Forelimb muscle (tissue), 1 donor: Measurements from ENCODE around the gene PHOX2A. TPM values are rescaled to one million over a fixed set of nuclear protein-coding genes. Genes with fewer than 3 reads are reported as not detected.
"Not testable (repeated sequence)": the region's sequence is repeated elsewhere in the genome, so short reads cannot be mapped to it uniquely, and the experiment has no call there.

Experiments
- DNase-seq: peaks from one replicate; pipeline ENCODE4 v3.0.0-alpha.2; 2013; ENCODE audit warnings: low read depth
- polyA plus RNA-seq: library from polyadenylated mRNA; unstranded; fragments of 120-200 nt; gene quantifications from one replicate; pipeline ENCODE4 v1.2.1, GENCODE V29; 2013; ENCODE audit not compliant: insufficient read length

The PHOX2A gene
- polyA plus RNA-seq: not detected

DNA sequence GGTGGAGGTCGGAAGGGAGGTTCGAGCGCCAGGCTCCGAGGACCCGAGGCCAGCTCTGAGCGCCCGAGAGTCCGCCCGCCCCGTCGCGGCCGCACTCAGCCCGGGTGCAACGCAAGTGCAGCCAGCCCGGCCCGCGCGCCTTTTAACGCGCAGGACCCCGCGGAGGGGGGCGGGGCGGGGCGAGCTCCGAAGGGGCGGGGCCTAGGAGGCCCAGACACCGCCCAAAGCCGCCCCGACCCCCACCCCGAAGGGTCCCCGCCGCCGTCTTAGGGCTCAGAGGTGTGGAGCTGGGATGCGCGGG is at the start of gene PHOX2A:
Gene PHOX2A, minus strand, starts transcription at position 117 of the 301 bp plus-strand sequence. CDS start 172 bp downstream, outside the sequence.
- DNase-seq: no peak

- no peak for DNase-seq
These were observed 49.4 kb upstream of the PHOX2A start for GRCh38 chr11:72293391-72293790.

GRCh38 chr11:72292106-72292785 is 48.3 kb upstream of the PHOX2A start:
- no peak for DNase-seq

GRCh38 chr11:72290741-72291140 is 46.8 kb upstream of the PHOX2A start:
- not testable (repeated sequence) for DNase-seq

DNA sequence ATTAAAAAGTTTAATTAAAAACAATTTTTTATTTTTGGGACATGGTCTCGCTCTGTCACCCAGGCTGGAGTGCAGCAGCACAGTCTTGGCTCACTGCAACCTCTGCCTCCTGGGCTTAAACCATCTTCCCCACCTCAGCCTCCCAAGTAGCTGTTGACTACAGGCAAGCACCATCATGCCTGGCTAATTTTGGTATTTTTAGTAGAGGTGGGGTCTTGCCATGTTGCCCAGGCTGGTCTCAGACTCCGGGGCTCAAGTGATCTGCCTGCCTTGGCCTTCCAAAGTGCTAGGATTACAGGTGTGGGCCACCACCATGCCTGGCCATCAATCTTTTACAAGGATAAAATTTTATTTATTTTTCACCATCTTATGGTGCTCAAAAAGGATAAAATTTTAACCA is 43.3 kb upstream of the PHOX2A start:
- no peak for DNase-seq

GRCh38 chr11:72283947-72284346 is 40.0 kb upstream of the PHOX2A start:
- DNase-seq: no peak

DNA sequence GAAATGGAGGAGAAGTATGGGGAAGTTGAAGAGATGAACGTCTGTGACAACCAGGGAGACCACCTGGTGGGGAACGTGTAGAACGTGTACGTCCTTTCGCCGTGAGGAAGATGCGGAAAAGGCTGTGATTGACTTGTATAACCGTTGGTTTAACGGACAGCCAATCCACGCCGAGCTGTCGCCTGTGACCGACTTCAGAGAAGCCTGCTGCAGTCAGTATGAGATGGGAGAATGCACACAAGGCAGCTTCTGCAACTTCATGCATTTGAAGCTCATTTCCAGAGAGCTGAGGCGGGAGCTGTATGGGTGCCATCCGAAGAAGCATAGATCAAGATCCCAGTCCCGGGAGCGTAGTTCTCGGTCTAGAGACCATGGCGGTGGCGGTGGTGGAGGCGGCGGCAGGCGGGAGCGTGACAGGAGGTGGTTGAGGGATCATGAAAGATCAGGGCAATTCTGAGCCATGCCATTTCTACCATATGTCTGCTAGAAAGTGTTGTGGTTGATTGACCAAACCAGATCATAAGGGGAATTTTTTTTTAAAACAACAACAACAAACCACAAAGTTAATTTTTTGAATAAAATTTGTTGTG is 36.8 kb upstream of the PHOX2A start:
- DNase-seq: no peak

DNA sequence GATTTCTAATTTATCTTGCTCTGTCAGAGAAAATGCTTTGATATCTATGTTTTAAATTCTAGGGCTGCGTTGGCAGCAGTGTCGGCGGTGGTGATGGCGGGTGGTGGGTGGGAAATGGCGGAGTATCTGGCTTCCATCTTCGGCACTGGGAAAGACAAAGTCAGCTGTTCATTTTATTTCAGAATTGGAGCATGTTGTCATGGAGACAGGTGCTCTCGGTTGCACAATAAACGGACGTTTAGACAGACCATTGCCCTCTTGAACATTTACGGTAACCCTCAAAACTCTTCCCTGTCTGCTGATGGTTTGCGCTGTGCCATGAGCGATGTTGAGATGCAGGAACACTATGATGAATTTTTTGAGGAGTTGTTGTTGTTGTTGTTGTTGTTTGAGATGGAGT is 36.1 kb upstream of the PHOX2A start:
- DNase-seq: no peak

GRCh38 chr11:72278905-72279304 is 34.9 kb upstream of the PHOX2A start:
- DNase-seq: no peak

- DNase-seq: no peak
These were observed 30.5 kb upstream of the PHOX2A start for GRCh38 chr11:72274435-72274834.

DNA sequence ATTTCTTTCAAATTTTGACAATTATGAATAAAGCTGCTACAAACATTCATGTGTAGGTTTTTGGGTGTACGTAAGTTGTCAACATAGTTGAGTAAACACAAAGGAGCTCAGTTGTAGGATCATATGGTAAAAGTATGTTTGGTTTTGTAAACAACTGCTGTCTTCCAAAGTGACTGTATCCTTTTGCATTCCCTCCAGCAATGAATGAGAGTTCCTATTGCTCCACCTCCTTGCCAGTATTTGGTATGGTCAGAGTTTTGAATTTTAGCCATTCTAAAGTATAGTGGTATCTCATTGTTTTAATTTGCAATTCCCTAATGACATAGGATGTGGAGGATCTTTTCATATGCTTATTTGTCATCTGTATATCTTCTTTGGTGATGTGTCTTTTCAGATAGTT is 28.0 kb upstream of the PHOX2A start:
- DNase-seq: no peak

DNA sequence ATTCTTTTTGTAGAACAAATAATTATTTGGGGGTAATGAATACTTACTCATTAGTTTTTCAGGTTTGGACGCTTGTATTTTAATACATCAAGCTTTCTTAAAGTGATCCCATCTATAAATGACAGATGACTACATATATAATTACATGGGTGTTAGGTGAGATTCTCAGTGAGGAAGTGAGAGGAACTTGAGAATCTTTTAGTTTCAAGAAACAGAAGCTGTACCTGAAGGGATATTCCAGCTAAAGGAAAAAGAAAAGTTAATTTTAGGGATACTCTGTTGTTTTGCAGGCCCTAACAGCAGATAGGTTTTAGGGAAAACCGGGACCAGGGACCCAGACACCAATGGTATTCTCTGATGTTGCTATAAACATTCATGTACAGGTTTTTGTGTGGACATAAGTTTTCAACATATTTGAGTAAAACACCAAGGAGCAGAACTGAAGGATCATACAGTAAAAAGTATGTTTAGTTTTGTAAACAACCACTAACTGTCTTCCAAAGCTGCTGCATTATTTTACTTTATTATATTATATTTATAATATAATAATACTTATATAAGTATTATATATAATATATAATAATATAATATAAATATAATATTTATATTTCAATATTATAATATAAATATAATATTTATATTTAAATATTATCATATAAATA is 24.1 kb upstream of the PHOX2A start:
- no peak for DNase-seq

- DNase-seq: not testable (repeated sequence)
These were observed 23.0 kb upstream of the PHOX2A start for GRCh38 chr11:72266960-72267359.

DNA sequence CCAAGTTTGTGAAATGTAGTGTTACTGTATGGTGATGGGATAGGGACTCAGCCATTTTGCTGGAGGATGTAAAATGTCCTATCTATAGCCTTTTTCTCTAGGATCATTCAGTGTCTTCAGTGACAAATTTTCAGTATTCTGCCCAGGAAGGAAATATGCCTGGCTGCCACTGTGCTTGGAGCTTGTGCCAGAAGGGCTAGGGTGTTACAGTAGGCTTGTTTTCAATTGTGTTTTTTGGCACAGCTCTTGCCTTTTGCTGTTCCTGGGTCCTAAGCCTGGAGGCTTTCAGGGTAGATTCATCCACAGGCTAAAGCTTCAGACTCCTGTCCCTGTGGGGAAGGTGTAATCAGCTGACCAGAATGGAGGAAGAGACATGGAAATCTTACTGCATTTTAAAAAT is 22.0 kb upstream of the PHOX2A start:
- DNase-seq: no peak

DNA sequence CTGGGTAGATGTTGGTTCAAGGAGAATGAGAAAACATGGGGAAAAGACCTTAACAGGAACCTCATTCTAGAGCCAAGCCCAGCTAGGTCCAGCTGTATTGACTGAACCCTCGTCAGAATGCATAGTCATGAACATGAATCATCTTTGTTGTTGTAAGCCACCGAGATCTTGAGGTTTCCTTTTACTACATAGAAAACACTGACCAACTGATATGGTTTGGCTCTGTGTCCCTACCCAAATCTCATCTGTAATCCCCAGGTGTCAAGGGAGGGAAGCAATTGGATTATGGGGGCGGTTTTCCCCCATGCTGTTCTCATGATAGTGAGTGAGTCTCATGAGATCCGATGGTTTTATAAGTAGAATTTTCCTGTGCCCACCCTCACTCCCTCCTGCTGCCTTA is 19.4 kb upstream of the PHOX2A start:
- DNase-seq: no peak

DNA sequence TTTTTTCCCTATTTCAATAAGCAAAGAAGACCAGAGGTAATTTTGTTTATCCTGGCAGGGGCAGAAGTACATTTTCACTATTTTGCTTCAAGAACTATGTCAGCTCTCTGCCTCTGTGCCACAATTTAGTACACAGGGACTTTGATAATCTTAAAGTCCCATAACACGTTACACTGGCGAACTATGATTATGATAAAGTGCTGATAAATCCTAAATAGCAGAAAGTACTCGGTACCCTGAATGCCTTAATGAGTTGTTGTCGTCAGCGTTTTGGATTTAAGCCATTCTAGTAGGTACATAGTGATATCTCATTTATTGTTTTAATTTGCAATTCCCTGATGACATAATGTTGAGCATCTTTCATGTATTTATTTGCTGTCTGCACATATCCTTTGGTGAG is 16.6 kb upstream of the PHOX2A start:
- no peak for DNase-seq

DNA sequence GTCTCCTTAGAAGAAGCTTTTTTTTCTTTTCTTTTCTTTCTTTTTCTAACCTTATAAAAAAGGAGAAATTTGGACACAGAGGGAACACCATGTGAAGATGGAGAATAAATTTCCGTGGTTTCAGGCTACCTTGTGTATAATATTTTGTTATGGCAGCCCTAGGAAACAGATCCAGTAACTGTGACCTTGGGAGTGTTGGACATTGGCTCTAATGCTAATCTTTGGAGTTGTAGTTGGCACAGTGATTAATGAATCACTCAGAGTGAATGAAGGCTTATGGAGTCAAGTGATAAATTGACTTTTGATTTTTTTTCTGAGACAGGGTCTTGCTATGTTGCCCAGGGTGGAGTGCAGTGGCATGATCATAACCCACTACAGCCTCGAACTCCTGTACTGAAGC is 15.5 kb upstream of the PHOX2A start:
- DNase-seq: no peak

- no peak for DNase-seq
These were observed 13.6 kb upstream of the PHOX2A start for GRCh38 chr11:72257570-72257969.

DNA sequence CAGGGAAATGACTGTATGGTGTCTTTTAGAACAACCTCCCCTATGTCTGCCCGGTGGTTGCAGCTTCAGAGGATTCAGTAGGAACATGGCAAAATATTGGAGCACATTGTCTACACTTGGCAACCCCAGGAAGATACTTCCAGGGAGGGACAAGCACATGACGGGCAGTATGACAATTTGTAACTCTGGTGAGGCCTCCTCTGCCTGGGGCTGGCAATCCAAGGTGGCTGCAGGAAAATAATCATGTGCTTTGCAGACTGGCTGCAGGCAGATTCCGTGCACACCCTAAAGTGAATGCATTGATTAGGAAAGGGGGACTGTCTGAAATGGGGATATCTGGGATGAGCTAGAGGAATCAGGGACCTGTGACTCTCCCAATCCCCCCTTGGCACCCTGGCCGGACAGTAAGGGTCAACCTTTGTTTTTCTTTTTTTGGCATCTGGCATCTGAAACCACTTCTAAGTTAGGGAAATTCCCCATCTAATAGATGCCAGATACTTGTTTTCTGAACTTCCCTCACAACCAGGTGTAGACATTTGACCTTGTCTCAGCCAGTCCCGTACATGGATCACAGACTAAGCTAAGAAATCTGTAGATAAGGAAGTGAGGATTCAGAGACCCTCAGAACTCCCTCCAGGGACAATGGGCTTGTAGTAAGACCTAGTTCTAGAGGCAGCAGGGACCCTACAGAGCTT is 10.5 kb upstream of the PHOX2A start:
- DNase-seq: no peak

GRCh38 chr11:72253392-72253791 is 9.4 kb upstream of the PHOX2A start:
- no peak for DNase-seq

DNA sequence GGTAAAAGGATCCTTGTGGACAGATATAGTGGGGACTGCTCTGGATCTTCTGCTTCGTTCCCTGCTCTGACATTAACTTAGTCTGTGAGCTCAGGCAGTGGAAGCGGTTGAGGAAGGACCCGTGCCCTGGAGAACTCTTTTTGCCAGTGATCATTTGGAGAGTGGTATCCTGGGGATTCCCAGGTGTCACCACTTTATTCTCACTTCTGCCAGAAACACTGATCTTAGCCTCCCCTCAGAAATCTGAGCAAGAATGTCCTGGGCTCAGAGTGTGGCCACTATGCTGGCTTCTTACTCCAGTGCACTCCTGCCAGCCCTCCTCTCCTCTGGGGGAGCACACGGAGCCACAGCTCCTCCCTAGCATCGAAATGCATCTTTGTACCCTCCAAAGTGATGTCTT is 7.6 kb upstream of the PHOX2A start:
- no peak for DNase-seq

DNA sequence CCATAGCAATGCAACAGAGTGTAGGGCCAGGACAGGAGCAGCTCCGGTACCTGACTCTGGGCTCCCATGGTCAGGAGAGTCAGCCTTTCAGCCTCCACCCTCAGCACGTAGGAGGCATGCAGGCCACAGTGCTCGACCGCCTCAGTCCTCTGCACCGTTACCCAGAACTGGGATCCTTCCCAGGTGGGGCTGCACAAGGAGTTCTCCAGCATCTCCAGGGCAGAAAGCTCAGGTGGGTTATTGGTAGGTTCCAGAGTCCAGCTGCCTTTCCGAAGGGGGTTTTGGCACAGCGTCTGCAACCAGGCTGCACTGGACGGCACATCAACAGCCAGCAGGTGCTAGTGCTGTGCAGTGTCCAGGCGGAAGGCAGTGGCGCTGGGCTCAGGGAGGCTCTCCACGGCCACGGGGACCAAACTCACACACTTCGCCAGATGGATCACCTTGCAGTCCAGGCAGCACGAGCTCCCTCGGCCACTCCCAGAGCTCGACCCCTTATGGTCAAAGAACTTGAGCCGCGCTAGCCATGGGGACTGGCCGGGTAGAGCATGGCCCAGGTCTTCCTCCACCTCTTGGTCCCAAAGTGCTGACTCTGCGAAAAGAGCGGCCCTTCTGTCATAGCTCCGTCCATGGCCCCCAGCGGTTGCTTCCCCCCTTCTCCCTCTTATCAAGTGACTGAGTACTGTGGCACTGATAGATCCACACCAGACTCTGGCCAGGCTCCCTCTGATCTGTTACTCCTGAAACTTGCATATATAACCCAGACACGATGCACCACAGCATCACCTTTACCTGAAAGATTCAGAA is 6.9 kb upstream of the PHOX2A start:
- DNase-seq: no peak
